HG03521 (cell line): ENCODE measurements around the gene C12orf75.
"Not testable (repeated sequence)": the region's sequence is repeated elsewhere in the genome, so short reads cannot be mapped to it uniquely, and the experiment has no call there.

Source experiments
- ATAC-seq: cut with Tn5 transposase; IDR thresholded peaks from one replicate; pipeline ENCODE4 v1.9.1; 2021; ENCODE audit warnings: mild to moderate bottlenecking, moderate library complexity; ENCODE audit not compliant: unreplicated experiment

The C12orf75 gene

GRCh38 chr12:105368047-105368646, 37.7 kb downstream of the C12orf75 start:
- no peak for ATAC-seq

GRCh38 chr12:105369014-105369413, 38.5 kb downstream of the C12orf75 start:
- no peak for ATAC-seq

GRCh38 chr12:105374303-105374702, 43.8 kb downstream of the C12orf75 start:
- no peak for ATAC-seq

GRCh38 chr12:105377077-105377476, 46.6 kb downstream of the C12orf75 start:
- ATAC-seq, result no peak

- no peak for ATAC-seq
Measured at GRCh38 chr12:105378911-105379310, 48.4 kb downstream of the C12orf75 start.

- no peak for ATAC-seq
Measured at GRCh38 chr12:105382771-105383622, 52.5 kb downstream of the C12orf75 start.

- no peak for ATAC-seq
Measured at GRCh38 chr12:105384220-105384619, 53.7 kb downstream of the C12orf75 start.

- no peak for ATAC-seq
Measured at GRCh38 chr12:105384916-105385535, 54.5 kb downstream of the C12orf75 start.

- no peak for ATAC-seq
Measured at GRCh38 chr12:105386431-105386830, 55.9 kb downstream of the C12orf75 start.

GRCh38 chr12:105391231-105391630, 60.7 kb downstream of the C12orf75 start:
- no peak for ATAC-seq

GRCh38 chr12:105393587-105393986, 63.1 kb downstream of the C12orf75 start:
- no peak for ATAC-seq

GRCh38 chr12:105396024-105396423, 65.5 kb downstream of the C12orf75 start:
- ATAC-seq, result no peak

- ATAC-seq, result no peak
Measured at GRCh38 chr12:105396983-105397382, 66.5 kb downstream of the C12orf75 start.

- no peak for ATAC-seq
Measured at GRCh38 chr12:105398930-105399329, 68.4 kb downstream of the C12orf75 start.

- no peak for ATAC-seq
Measured at GRCh38 chr12:105399428-105400081, 69.1 kb downstream of the C12orf75 start.

GRCh38 chr12:105400227-105400626, 69.7 kb downstream of the C12orf75 start:
- ATAC-seq, result no peak

- no peak for ATAC-seq
Measured at GRCh38 chr12:105401198-105401597, 70.7 kb downstream of the C12orf75 start.

GRCh38 chr12:105402366-105402765, 71.9 kb downstream of the C12orf75 start:
- ATAC-seq, result no peak

GRCh38 chr12:105403095-105403494, 72.6 kb downstream of the C12orf75 start:
- no peak for ATAC-seq

- ATAC-seq, result not testable (repeated sequence)
Measured at GRCh38 chr12:105404134-105404533, 73.6 kb downstream of the C12orf75 start.

- ATAC-seq, result no peak
Measured at GRCh38 chr12:105406497-105406896, 76.0 kb downstream of the C12orf75 start.
